Stimulated activated naive CD4-positive, alpha-beta T cell (primary cell): ENCODE results near the gene KAT2A.

Experiments
- DNase-seq, 6 experiments: peaks; one replicate each; lab custom pipeline; 2025; lab: John Stamatoyannopoulos, UW

Gene KAT2A

GRCh38 chr17:42135664-42136653, 14.8 kb upstream of the KAT2A start:
- DNase-seq = no peak

DNA sequence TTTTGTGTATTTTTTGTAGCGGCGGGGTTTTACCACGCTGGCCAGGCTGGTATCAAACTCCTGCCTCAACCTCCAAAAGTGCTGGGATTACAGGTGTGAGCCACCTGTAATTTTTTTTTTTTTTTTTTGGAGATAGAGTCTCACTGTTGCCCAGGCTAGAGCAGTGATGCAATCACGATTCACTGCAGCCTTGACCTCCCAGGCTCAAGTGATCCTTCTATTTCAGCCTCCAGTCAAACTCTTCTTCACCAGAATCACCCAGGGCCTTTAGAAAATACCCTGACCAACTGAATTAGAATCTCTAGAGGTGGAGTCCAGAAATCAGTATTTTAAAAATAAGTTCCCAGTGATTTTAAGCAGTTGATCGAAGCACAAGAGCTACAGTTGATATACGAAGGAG, 14.0 kb upstream of the KAT2A start:
- DNase-seq = no peak

DNA sequence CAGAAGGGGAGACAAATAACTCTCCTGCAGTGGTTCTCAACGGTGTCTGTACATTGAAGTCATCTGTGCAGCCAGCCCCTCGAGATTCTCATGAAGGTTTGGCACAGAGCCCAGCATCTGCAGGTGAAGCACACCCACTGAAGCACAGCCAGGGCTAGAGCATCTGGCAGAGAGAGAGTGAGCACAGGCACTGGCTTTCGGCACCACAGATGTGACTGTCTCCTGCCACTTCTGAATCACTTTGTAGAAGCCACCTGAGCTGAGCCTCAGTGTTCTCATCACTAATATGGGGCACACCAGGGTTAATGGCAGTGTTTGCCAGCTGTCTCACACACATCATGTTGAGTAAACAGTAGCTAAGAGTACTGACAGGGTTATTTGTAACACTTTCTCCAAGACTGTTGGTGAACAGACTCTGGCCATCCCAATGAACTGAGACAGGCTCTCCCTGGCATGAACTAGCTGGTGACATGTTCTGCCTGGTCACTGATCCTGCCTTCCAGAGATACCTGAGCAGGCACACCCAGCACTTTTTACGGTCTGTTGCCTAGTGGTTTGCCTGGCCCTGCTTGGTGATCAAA, 12.4 kb upstream of the KAT2A start:
- peak in 3 of 6 experiments; percentile 26 to 48 (median 34) for DNase-seq

DNA sequence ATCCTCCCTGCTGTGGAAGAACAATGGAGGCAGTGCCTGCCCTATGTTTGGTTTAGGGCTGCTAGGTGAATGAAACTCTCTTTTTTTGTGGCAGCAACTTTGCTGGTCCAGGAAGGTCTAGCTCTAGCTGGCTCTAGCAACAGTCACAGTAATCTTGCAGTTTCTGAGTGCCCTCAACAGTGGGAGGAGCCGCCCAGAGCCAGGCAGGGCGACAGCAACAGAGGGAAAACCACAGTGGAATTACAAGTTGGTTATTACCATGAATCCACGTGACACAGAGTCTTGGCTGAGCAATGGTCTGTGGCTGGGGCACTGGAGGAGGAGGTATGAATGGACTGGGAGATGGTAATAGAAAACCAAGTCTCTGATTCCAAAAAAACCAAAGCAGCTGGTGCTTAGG, 11.8 kb upstream of the KAT2A start:
- DNase-seq = no peak

GRCh38 chr17:42131981-42132432, 10.8 kb upstream of the KAT2A start:
- DNase-seq = no peak

DNA sequence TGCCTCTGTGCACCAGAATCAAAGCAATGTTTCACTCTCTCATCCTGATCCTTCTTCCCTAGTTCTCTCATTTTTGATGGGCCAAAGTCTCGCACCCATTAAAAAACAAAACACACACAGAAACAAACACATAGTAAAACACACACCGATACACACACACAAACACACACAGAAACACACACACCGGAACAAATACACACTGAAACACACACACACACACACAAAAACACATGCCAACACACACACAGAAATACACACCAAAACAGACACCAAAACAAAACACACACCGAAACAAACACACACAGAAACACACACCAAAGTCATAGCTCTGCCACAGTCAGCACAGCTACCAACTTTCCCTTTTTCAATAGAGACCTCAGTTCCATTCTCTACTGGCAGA, 10.1 kb upstream of the KAT2A start:
- DNase-seq = no peak

DNA sequence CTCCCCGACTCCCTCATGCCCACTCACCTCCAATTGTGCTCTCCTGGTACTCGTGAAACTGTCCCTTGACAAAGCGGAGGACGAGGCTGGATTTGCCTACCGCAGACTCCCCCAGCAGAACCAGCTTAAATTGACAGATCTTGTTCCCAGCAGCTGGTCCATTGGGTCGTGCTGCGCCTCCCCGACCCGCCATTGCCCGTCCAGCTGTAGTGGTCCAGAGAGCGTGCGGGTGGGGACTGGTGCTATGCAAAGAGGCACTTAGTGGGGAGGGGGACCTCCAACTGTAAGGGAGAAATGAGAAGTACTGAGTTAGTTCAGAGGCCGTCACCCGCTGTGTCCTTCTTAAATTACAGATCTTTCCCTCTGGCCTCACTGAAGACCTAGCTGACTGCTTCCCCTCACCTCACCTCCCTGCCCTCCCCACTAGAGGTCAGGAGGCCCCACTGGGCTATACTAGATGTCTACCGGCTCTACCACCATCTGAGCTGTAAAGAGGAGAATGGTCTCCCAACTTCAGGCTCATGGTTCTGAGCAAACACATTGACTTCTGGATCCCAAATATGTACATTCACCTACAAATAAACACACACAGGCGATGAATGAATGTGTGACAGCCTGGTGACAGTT, 9.3 kb upstream of the KAT2A start:
- DNase-seq = no peak

DNA sequence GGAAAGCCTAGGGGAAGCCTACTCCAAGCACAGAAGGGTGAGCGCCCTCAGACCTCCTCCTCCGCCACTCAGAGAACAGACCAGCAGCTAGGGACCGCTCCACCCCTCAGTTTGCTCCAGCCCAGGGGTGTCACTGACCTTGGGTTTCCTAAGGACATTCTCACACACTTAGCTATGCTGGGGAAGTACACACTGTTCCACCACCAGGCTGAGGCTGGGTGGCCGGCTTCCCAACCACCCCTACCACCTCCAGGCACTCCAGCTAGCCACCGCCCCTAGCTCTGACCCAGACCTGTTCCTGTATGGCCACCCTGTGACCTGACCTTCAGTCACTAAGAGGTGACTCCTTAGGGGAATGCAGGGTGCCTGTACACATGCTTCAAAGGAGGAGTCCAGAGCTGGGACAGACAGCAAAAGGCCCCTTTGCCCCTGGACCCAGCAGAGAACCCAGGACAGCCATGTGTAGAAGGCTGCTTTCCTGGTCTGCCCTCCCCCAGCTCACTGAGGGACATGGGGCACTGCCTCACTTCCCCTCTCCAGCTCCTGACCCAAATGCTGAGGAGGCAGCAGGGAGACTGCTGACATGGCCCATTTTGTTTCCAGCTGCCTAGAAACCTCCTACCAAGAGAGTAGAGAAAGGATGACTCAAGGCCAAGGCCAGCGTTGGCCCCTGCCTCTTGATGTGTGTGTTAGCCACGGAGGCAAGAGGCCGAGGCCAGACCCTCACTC, 8.1 kb upstream of the KAT2A start:
- no peak for DNase-seq

DNA sequence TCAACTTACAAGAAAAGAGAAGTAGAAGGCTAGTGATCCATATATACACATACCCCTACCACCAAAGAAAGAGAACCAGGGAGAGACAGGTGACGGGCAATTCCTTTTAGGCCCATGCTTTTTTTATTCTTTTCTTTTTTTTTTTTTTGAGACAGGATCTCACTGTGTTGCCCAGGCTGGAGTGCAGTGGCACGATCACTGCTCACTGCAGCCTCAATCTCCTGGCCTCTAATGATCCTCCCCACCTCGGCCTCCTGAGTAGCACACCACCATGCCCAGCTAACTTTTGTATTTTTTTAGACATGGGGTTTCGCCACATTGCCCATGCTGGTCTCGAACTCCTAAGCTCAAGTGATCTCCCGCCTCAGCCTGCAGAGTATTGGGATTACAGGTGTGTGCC, 6.2 kb upstream of the KAT2A start:
- no peak for DNase-seq

DNA sequence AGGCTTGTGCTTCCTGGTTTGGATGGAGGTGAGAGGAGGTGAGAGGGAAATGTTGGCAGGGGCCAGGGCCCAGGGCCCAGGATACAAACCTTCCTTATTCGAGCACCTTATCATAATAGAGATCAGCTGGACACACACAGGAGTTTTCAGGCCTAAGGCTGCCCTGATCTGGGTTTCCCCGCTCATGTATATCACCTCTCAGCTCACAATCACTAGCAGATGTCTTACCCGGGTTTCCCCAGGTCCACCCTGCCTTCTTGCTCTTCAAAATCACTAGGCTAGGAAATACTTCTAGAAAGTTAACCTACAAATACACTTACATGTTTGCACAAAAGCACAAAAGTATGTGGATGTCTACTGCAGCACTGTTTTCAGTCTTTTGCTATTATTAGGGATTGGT, 5.7 kb upstream of the KAT2A start:
- no peak for DNase-seq

DNA sequence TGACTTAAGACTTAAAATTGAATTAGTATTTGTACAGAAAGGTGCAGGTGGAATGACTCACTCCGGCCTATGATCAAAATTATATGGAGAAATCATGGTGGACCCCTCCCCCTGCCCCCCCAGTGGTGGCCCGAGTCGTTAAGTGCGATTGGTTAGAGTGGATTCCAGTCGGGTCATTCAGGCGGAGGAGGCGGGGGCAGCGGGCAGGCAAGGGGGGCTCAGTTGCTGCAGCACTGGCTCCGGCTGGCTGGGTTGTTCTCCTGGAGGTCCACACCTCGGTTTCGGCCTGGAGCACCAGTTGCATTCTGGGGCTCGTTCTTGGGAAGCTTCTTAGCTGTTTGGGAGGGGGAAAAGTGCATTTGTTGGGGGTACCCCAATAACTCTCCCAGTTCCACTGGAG, 4.4 kb upstream of the KAT2A start:
- no peak for DNase-seq

DNA sequence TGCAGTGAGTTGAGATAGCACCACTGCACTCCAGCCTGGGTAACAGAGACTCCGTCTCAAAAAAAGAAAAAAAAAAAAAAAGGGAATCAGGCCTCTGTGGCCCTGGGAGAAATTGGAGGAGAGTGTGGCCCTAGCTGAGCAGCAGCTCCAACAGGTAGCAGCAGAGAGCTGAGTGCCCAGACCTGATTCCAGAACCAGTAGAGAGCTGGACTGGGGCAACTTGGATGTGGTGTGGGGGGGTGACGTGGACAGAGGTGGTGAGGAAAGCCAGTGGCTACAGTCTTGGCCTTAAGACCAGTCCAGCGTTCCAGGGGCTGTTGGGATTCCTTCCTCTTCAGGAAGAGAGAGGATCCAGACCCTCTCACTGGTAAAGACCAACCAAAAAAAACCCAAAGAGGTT, 3.1 kb upstream of the KAT2A start:
- DNase-seq = no peak

DNA sequence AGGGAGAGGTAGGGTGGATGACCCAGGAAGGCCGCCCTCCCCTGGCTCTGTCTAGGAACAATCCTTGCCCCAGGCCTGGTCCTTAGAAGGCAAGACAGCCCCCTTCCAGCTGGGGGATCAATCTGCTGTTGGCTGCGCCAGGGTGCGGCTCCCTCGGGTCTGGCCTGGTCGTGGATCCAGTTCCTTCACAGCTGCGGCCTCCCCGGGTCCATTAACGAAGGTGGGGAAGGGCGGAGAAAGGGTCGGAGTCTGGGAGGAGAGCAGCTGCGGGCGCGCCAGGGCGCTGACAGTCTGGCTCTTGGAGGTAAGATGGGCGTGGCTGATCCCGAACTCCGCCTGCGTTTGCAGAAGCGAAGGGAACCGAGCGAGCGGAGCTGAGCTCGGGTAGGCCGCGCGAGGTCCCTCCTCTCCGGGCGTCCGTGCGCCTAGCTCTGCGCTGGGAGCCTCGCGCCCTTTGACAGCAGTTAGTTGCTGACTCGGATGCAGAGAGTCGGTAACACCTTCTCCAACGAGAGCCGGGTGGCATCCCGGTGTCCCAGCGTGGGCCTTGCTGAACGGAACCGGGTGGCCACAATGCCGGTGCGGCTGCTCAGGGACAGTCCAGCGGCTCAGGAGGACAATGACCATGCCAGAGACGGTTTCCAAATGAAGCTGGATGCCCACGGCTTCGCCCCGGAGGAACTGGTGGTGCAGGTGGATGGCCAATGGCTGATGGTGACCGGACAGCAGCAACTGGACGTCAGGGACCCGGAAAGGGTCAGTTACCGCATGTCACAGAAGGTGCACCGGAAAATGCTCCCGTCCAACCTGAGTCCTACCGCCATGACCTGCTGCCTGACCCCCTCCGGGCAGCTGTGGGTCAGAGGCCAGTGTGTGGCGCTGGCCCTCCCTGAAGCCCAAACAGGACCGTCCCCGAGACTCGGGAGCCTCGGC, 1.5 kb upstream of the KAT2A start, which contains the start of gene HSPB9:
Gene HSPB9 (plus strand): TSS at position 434 of the 933 bp plus-strand sequence. CDS start 47 bp downstream, at position 481.
- DNase-seq = no peak

- DNase-seq = no peak
These were observed 902 bp downstream of the KAT2A start for GRCh38 chr17:42120161-42120769.

DNA sequence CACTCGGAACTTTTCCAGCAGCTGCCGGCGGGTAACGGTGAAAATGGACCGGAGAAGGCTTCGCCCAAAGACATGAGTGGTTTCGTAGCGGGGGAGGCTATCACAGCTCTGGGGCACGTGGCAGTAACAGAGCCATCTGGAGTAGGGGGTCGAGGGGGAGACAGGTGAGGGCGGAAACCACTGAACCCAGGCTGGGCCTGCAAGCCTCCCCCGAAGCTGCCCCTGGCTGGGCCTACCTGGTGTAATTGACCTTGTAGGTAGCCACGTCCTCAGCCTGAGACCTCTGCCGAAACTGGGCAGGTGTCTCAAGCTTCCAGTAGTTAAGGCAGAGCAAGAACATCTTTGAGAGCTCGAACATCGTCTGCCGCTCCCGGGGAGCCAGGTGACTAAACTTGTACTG, 1.9 kb downstream of the KAT2A start:
- no peak for DNase-seq

DNA sequence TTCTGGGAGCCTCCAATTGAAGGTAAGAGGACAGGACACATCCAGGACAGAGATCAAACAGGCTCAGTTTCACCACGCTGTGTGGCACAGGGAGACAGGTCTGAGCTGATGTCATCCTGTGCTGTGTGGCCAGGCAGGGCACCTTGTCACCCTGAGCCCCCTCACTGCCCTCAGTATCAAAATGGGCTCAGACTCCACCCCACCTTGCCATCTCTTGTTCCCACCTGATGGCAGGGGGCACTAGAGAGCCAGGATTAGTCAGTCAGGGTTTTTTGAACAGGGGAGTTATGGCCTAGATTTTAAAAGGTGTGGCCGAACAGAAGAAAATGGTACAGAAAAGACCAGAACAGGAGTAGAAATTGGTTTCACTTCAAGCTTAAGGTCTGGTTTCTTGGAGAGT, 2.6 kb downstream of the KAT2A start:
- peak in 3 of 6 experiments; percentile 10 to 42 (median 32) for DNase-seq

DNA sequence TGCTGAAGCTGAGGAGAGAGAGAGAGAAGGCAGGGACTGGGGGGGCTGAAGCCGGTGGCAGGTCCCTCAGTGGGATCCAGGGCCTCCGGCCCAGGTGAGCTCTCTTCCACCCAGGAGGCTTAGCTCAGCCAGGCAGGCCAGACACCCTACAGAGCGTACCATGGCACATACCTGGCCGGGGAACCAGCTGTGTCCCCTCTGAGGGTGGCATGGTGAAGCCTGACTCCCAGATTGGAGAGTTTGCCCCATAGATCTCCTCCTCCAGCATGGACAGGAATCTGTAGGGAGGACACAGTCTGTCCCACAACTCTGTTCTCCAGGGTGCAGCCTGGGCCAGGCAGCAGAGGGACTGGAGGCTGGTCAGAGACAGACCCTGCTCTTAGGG, 3.0 kb downstream of the KAT2A start:
- no peak for DNase-seq

GRCh38 chr17:42117397-42118125, 3.6 kb downstream of the KAT2A start:
- DNase-seq = no peak

DNA sequence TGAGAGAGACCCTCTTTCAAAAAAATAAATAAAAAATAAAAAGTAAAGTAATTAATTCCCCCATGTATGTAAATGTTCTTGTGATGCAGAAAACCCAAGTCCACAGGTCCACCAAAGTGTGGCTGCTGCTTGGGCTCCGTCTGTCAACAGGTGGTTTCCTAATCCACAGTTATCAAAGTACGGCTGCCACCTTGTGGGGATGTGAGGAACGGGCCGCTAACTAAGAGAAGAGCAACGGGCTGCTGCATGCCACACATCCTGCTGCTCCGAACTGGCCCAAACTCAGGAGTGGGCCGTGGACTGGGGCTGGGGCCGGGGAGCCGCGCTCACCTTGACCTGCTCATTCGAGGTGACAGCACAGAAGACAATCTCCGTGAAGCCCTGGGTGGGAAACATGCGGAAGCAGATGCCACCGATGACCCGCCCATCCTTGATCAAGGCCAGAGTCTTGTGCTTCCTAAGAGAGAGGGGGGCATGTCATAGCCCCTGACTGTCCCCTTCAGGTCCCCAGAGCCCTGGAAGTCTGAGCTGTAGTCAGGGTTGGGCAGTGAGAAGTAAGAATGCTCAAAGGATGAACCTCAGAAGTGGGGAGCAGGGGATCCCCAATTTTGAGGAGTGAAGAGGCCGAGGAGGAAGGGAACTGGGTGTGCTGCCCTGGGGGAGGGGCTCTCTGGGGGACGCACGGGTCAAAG, 4.3 kb downstream of the KAT2A start:
- peak; percentile 71 to 85 (median 77) for DNase-seq
